K562 (cell line): Measurements from ENCODE around the gene CD84. TPM values are rescaled to one million over a fixed set of nuclear protein-coding genes. Genes with fewer than 3 reads are reported as not detected.
A peak's percentile ranks its signal among the peaks of the same experiment; 100 is the strongest.

ENCODE experiments used
- ATAC-seq: fragments of 200-7000 bp; cut with Tn5 transposase; 3 replicates; pipeline ENCODE4 v1.9.1; 2020; ENCODE audit warnings: moderate library complexity
- BruUV-seq: library from RNA; stranded (reverse); fragments of 400-500 nt; replicated peaks from 2 replicates; lab custom pipeline; 2021; lab: Mats Ljungman, UMichigan
- CTCF ChIA-PET: fragments of 300-600 bp; formaldehyde crosslinking; extraction: SDS; loops from one replicate; lab custom pipeline; 2021; ENCODE audit warnings: low intra/inter-chr PET ratio; lab: Yijun Ruan, JAX
- POLR2A ChIA-PET: fragments of 300-600, 350-650 bp; sonication (Branson Sonifier 250); formaldehyde crosslinking; extraction: SDS; loops from one replicate; lab custom pipeline; 2021; ENCODE audit warnings: antibody characterized with exemption, inconsistent platforms; lab: Yijun Ruan, JAX
- DNase-seq, 4 experiments: peaks; one replicate each; pipeline versions ENCODE4 v3.0.0 to v3.0.0-alpha.2; 2011 to 2018; ENCODE audit warnings: low spot score in 3 of 4, mixed read lengths in 3 of 4; ENCODE audit errors: extremely low read depth in 1 of 4
- FAIRE-seq: peaks from 2 replicates; lab custom pipeline; 2011; peaks lifted over from hg19 to GRCh38; lab: Jason Lieb, UNC
- H2AFZ ChIP-seq: 2 replicates; pipeline ENCODE4 v1.6.0; 2011; ENCODE audit warnings: low read depth, low read length, control low read depth, inconsistent platforms
- H3K27ac ChIP-seq: fragments of 200-600 bp; 3 replicates; pipeline ENCODE4 v1.8.0; 2011; ENCODE audit warnings: low read depth, mild to moderate bottlenecking, control low read depth, inconsistent platforms, low read length, moderate library complexity, mixed read lengths; ENCODE audit errors: extremely low read depth
- H3K27me3 ChIP-seq, 2 experiments: fragments of 300-600 bp in 1 of 2; 2 replicates in 1 of 2; 3 replicates in 1 of 2; pipeline versions ENCODE4 v1.6.0 to v1.8.0; 2011; ENCODE audit warnings: inconsistent platforms in 2 of 2, low read length in 2 of 2, mild to moderate bottlenecking in 1 of 2, mixed read lengths in 1 of 2, moderate library complexity in 1 of 2; ENCODE audit not compliant: control insufficient read depth in 2 of 2, insufficient read depth in 2 of 2
- H3K36me3 ChIP-seq: fragments of 300-600 bp; 3 replicates; pipeline ENCODE4 v1.8.0; 2011; ENCODE audit warnings: mild to moderate bottlenecking, low read length, inconsistent platforms; ENCODE audit not compliant: control insufficient read depth, insufficient read depth
- H3K4me1 ChIP-seq, 2 experiments: fragments of 200-600 bp in 1 of 2; replicated peaks in 1 of 2; 2 replicates in 1 of 2; 3 replicates in 1 of 2; pipeline versions ENCODE4 v1.5.1 to v1.8.0; 2011; ENCODE audit warnings: inconsistent platforms in 2 of 2, low read length in 2 of 2, mild to moderate bottlenecking in 1 of 2, mixed read lengths in 1 of 2, moderate library complexity in 1 of 2; ENCODE audit not compliant: control insufficient read depth in 2 of 2, insufficient read depth in 2 of 2
- H3K4me2 ChIP-seq: 2 replicates; pipeline ENCODE4 v1.6.1; 2011; ENCODE audit warnings: low read length, control low read depth, inconsistent platforms, mixed read lengths; ENCODE audit not compliant: insufficient read depth
- H3K4me3 ChIP-seq: fragments of 200-600 bp; sonication (generic), shearing (Covaris generic); 2 replicates; pipeline ENCODE4 v1.5.1; 2016; ENCODE audit warnings: control low read depth, inconsistent platforms
- H3K79me2 ChIP-seq: fragments of 200-600 bp; 3 replicates; pipeline ENCODE4 v1.8.0; 2011; ENCODE audit warnings: low read length, inconsistent platforms; ENCODE audit not compliant: control insufficient read depth, insufficient read depth
- H3K9ac ChIP-seq, 2 experiments: 2 replicates each; pipeline versions ENCODE4 v1.6.0 to v1.6.1; 2011; ENCODE audit warnings: low read depth in 2 of 2, low read length in 2 of 2, control low read depth in 1 of 2, inconsistent platforms in 1 of 2, mild to moderate bottlenecking in 1 of 2, mixed read lengths in 1 of 2; ENCODE audit not compliant: insufficient read depth in 1 of 2
- H3K9me1 ChIP-seq: one replicate; pipeline ENCODE4 v1.6.0; 2011; ENCODE audit warnings: inconsistent platforms, mild to moderate bottlenecking, low read length, moderate library complexity; ENCODE audit not compliant: control insufficient read depth, insufficient read depth
- H3K9me3 ChIP-seq: replicated peaks from 2 replicates; pipeline ENCODE4 v1.5.1; 2011; ENCODE audit warnings: low read depth, low read length, inconsistent platforms; ENCODE audit not compliant: control insufficient read depth, insufficient read depth
- H4K20me1 ChIP-seq: replicated peaks from 2 replicates; pipeline ENCODE4 v1.6.1; 2011; ENCODE audit warnings: low read length, inconsistent platforms, mixed read lengths; ENCODE audit not compliant: control insufficient read depth, insufficient read depth
- FOXA3 ChIP-seq, 2 experiments: fragments of 450-650 bp in 1 of 2; sonication (generic) in 1 of 2; formaldehyde crosslinking; IDR thresholded peaks in 1 of 2; conservative IDR thresholded peaks in 1 of 2; 2 replicates each; pipeline versions ENCODE4 v1.4.0 to v1.8.0; 2020 to 2022; ENCODE audit warnings: mild to moderate bottlenecking in 2 of 2, missing genetic modification reagents in 1 of 2
- HDAC8 ChIP-seq: fragments of 450-650 bp; IDR thresholded peaks from 2 replicates; pipeline ENCODE4 v1.6.1; 2016; ENCODE audit warnings: mild to moderate bottlenecking, missing genetic modification characterization, moderate library complexity, missing compliant biosample characterization
- ZBTB12 ChIP-seq: fragments of 250-450 bp; sonication (Bioruptor Pico); IDR thresholded peaks from 2 replicates; pipeline ENCODE4 v1.4.0; 2020
- WGBS: fragments of 100-300 bp; shearing (Covaris generic); methylation state at CpG from one replicate; pipeline ENCODE4 v1.1.6; 2016; ENCODE audit warnings: low coverage, mixed read lengths; ENCODE audit not compliant: insufficient coverage; ENCODE audit errors: missing lambda C conversion rate; 5-methylcytosine and 5-hydroxymethylcytosine counted together
- in situ Hi-C: fragments of 300-500 bp; cut with MboI; formaldehyde crosslinking; loops from 4 replicates; pipeline ENCODE4 v1.15.0; 2018; ENCODE audit warnings: inconsistent platforms, mixed read lengths
- intact Hi-C: fragments of 100-400 bp; cut with micrococcal nuclease; formaldehyde crosslinking; loops from 2 replicates; pipeline ENCODE4 v1.14.2; 2022
- polyA plus RNA-seq, 8 experiments: library from polyadenylated mRNA; depleted of rRNA in 4 of 8; stranded (reverse) in 5 of 8; unstranded in 3 of 8; fragments of >200 nt; fragmentation: Nextera tagmentation in 2 of 8; fragmentation: Illumina TruSeq in 1 of 8; extraction: Ambion mirVana in 2 of 8; extraction: Trizol in 1 of 8; gene quantifications; 2 replicates each; pipeline versions ENCODE4 v1.2.1 to v1.2.3, GENCODE V29; 2011 to 2014; ENCODE audit warnings: inconsistent platforms in 1 of 8, missing spikeins in 1 of 8
- total RNA-seq, 7 experiments: library from RNA; depleted of rRNA in 6 of 7; stranded (reverse); fragments of >200 nt in 6 of 7; fragmentation: Illumina TruSeq in 2 of 7; extraction: Trizol in 2 of 7; gene quantifications; 2 replicates each; pipeline versions ENCODE4 v1.2.1 to v1.2.3, GENCODE V29; 2011 to 2021; ENCODE audit warnings: low replicate concordance in 1 of 7

CD84 gene
- total and polyA plus RNA-seq, 9 of the 15 experiments (the other 6 are each of a cell fraction or from before 2014, with no cell fraction given), result 0.82 to 6.8 (median 2.0) TPM

- no peak for TF ChIP-seq ZBTB12 (CRISPR knock-in tag)
Measured at GRCh38 chr1:160622501-160623226, 43.4 kb upstream of the CD84 start (continued).

DNA sequence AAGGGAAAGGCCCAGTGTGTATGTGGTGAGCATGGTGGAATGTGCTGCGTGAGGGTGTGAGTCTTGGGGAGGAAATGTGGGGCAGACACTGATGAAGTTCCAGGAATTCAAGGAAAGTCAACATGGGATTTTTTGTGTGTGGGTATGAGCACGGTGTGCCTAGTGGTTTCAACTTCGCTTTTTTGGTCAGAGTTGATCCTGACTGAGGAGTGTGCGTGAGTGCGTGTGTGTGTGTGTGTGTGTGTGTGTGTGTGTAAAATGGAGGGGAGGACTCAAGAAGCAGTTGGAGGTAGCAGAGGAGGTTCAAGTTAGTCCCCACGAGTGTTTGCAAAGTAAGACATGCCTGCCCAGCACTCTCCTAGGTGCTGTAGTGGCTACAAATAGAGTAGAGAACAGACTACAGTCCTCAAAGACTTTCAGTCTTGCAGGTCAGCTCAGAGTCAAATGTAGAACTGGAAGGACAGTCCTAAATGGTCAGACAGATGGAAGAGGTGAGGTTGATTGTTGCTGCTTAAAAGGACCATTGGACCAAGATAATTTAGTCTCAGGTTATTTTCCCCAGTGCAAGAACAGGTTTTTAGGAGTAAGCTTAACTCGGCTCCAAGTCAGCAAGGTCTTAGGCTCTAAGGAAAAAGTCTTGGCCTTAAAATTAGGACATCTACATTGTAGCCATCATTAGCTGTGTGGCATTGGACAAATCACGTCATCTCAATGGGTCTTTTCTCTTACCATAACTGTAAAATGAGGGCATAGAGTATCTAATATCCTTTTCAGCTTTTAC is 42.5 kb upstream of the CD84 start:
- TF ChIP-seq HDAC8 (no peak), FOXA3 (CRISPR knock-in tag; conservative IDR thresholded peaks at IDR 0.05 in 1 of 2, IDR thresholded peaks at IDR 0.05 in 1 of 2) (0 out of 4 replicates have a peak, but pooled peaks of 1 of the 2 experiments have one; percentile 33)
- TF ChIP-seq, all 486 proteins: peak for 1
- Histone ChIP-seq H3K9ac (no peak overlapping the region), H3K4me3 (no peak overlapping the region), H3K79me2 (no peaks in the 10 kb centered on the region), H4K20me1 (no peaks in the 10 kb centered on the region), H2AFZ (peak overlapping the region; percentile 54), H3K36me3 (no peaks in the 10 kb centered on the region), H3K27ac (no peak overlapping the region), H3K27me3 (no peaks in the 10 kb centered on the region), H3K9me3 (0 out of 2 replicates have a peak, but pooled peaks cover 3% of the 10 kb centered on the region), H3K4me1 (peaks cover 10 to 22% of the 10 kb centered on the region in 2 experiments; a peak in 4 of 5 replicates), H3K4me2 (no peak overlapping the region), H3K9me1 (no peaks in the 10 kb centered on the region)
- intact Hi-C loops, result loop anchor here (10.0 kb wide), 1 partner anchor 143 kb away; no protein-coding TSS in a partner anchor
- CTCF ChIA-PET, result interaction anchor here (0.6 to 0.7 kb wide), 2 partner anchors 27 to 151 kb away, joined by 3 read pairs; no protein-coding TSS in a partner anchor
- DNase-seq (no peak), ATAC-seq (no peak), FAIRE-seq (no peak)
- 53% methylated on average over 8 of the region's 8 CpGs for WGBS
- POLR2A ChIA-PET, result no interaction called here
- in situ Hi-C loops, result no loop called here
- BruUV-seq, result no TSS peak
